ENCODE results near the gene CRYL1. TPM values are rescaled to one million over a fixed set of nuclear protein-coding genes. Genes with fewer than 3 reads are reported as not detected.

CRYL1 gene
- polyA plus RNA-seq, 3 donors, result 35.0 to 70.2 (median 51.4) TPM

- no peak for DNase-seq
- Histone ChIP-seq H3K4me2 (replicated peaks; ENCODE audit: extremely low read depth, low read length, poor library complexity, severe bottlenecking) (no peak overlapping the region), H3K27me3 (ENCODE audit: control insufficient read depth in 2 of 2, insufficient read depth in 2 of 2, low read length in 2 of 2) (no peaks in the 10 kb centered on the region), H3K4me1 (ENCODE audit: control insufficient read depth in 1 of 2, insufficient read depth in 2 of 2, low read length in 2 of 2) (no peaks in the 10 kb centered on the region), H3K36me3 (replicated peaks in 1 of 2; ENCODE audit: control insufficient read depth in 1 of 2, insufficient read depth in 2 of 2, low read length in 2 of 2) (peaks cover 0 to 2% of the 10 kb centered on the region in 2 donors), H3K9me3 (replicated peaks in 1 of 2; ENCODE audit: control insufficient read depth in 1 of 2, insufficient read depth in 1 of 2, low read length in 2 of 2) (no peaks in the 10 kb centered on the region), H4K20me1 (ENCODE audit: insufficient read depth, low read length) (no peaks in the 10 kb centered on the region), H3K4me3 (replicated peaks in 1 of 3; ENCODE audit: low read depth in 2 of 3, low read length in 3 of 3) (no peak overlapping the region), H3K27ac (ENCODE audit: low read depth in 1 of 2, low read length in 2 of 2) (no peak overlapping the region), H2AFZ (ENCODE audit: insufficient read depth, low read depth, low read length, poor library complexity, severe bottlenecking) (no peak overlapping the region), H3K9ac (ENCODE audit: insufficient read depth, low read length, poor library complexity, severe bottlenecking) (no peak overlapping the region), H3K79me2 (ENCODE audit: insufficient read depth, low read length) (no peaks in the 10 kb centered on the region)
- peaks cover 4% of the 10 kb centered on the region for H3K4me1 Mint-ChIP-seq
- H3K27me3 Mint-ChIP-seq (ENCODE audit: low read depth in 3 of 3), result peaks cover 0 to 4% (median 1%) of the 10 kb centered on the region in 3 donors
- H3K27ac Mint-ChIP-seq, result peak overlapping the region in 5 of 7 donors; percentile 32 to 80 (median 52)
- WGBS (ENCODE audit: insufficient coverage), result 97% methylated on average over 6 of the region's 8 CpGs
- H3K4me3 Mint-ChIP-seq, result no peak overlapping the region
- TF ChIP-seq, protein P1, sequence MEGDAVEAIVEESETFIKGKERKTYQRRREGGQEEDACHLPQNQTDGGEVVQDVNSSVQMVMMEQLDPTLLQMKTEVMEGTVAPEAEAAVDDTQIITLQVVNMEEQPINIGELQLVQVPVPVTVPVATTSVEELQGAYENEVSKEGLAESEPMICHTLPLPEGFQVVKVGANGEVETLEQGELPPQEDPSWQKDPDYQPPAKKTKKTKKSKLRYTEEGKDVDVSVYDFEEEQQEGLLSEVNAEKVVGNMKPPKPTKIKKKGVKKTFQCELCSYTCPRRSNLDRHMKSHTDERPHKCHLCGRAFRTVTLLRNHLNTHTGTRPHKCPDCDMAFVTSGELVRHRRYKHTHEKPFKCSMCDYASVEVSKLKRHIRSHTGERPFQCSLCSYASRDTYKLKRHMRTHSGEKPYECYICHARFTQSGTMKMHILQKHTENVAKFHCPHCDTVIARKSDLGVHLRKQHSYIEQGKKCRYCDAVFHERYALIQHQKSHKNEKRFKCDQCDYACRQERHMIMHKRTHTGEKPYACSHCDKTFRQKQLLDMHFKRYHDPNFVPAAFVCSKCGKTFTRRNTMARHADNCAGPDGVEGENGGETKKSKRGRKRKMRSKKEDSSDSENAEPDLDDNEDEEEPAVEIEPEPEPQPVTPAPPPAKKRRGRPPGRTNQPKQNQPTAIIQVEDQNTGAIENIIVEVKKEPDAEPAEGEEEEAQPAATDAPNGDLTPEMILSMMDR (IDR thresholded peaks at IDR 0.05), result no peak
- intact Hi-C loops (cut with micrococcal nuclease), result no loop called here
- no peaks in the 10 kb centered on the region for H3K9me3 Mint-ChIP-seq
- H3K36me3 Mint-ChIP-seq, result peaks cover 11 to 16% of the 10 kb centered on the region in 2 donors
Measured at GRCh38 chr13:20470136-20470535, 55.5 kb downstream of the CRYL1 start.

DNA sequence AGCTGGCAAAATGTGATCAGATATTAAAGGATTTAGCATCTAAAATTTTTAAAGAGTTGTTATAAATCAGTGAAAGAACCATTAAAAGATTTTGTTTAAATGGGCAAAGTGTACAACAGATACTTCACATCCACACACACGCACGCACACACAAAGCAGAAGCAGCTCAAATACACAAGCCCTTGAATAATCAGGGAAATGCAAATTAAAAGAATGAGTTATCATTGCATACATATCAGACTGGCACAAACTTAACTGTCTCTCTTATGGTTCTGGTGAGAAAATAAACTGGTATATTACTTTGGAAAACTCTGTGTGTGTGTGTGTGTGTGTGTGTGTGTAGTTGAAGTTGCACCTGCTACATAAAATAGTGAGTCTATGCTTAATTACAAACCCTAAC is 59.3 kb downstream of the CRYL1 start:
- no peaks in the 10 kb centered on the region for H3K79me2 ChIP-seq (ENCODE audit: insufficient read depth, low read length)
- no peak overlapping the region for H3K27ac ChIP-seq (ENCODE audit: low read depth in 1 of 2, low read length in 2 of 2)
- no peak overlapping the region for H3K4me2 ChIP-seq (replicated peaks; ENCODE audit: extremely low read depth, low read length, poor library complexity, severe bottlenecking)
- TF ChIP-seq, protein P1 (IDR thresholded peaks at IDR 0.05), result no peak
- no peak for DNase-seq
- no peak overlapping the region for H3K27ac Mint-ChIP-seq
- H4K20me1 ChIP-seq (ENCODE audit: insufficient read depth, low read length), result no peaks in the 10 kb centered on the region
- H3K36me3 Mint-ChIP-seq, result peaks cover 7 to 8% of the 10 kb centered on the region in 2 donors
- intact Hi-C loops (cut with micrococcal nuclease), result no loop called here
- no peaks in the 10 kb centered on the region for H3K27me3 ChIP-seq (ENCODE audit: control insufficient read depth in 2 of 2, insufficient read depth in 2 of 2, low read length in 2 of 2)
- peaks cover 4% of the 10 kb centered on the region for H3K4me1 Mint-ChIP-seq
- no peaks in the 10 kb centered on the region for H3K4me1 ChIP-seq (ENCODE audit: control insufficient read depth in 1 of 2, insufficient read depth in 2 of 2, low read length in 2 of 2)
- WGBS (ENCODE audit: insufficient coverage), result no CpG with 5 or more reads among the region's 2 CpGs
- no peaks in the 10 kb centered on the region for H3K9me3 Mint-ChIP-seq
- no peak overlapping the region for H2AFZ ChIP-seq (ENCODE audit: insufficient read depth, low read depth, low read length, poor library complexity, severe bottlenecking)
- H3K36me3 ChIP-seq (replicated peaks in 1 of 2; ENCODE audit: control insufficient read depth in 1 of 2, insufficient read depth in 2 of 2, low read length in 2 of 2), result no peaks in the 10 kb centered on the region
- no peak overlapping the region for H3K9ac ChIP-seq (ENCODE audit: insufficient read depth, low read length, poor library complexity, severe bottlenecking)
- no peak overlapping the region for H3K4me3 ChIP-seq (replicated peaks in 1 of 3; ENCODE audit: low read depth in 2 of 3, low read length in 3 of 3)
- peaks cover 0 to 4% (median 1%) of the 10 kb centered on the region in 3 donors for H3K27me3 Mint-ChIP-seq (ENCODE audit: low read depth in 3 of 3)
- H3K9me3 ChIP-seq (replicated peaks in 1 of 2; ENCODE audit: control insufficient read depth in 1 of 2, insufficient read depth in 1 of 2, low read length in 2 of 2), result no peaks in the 10 kb centered on the region
- no peak overlapping the region for H3K4me3 Mint-ChIP-seq
